ENCODE measurements around the gene GATA1.
"Not testable (repeated sequence)": the region's sequence is repeated elsewhere in the genome, so short reads cannot be mapped to it uniquely, and the experiment has no call there.

The GATA1 gene

GRCh38 chrX:48815266-48815665, 28.9 kb downstream of the GATA1 start:
- DNase-seq: no peak

GRCh38 chrX:48816014-48816810, 29.8 kb downstream of the GATA1 start:
- no peak for DNase-seq

- DNase-seq: no peak
Measured at GRCh38 chrX:48818098-48818497, 31.7 kb downstream of the GATA1 start.

- DNase-seq: no peak
Measured at GRCh38 chrX:48818866-48819265, 32.5 kb downstream of the GATA1 start.

- not testable (repeated sequence) for DNase-seq
Measured at GRCh38 chrX:48819394-48819793, 33.0 kb downstream of the GATA1 start.

- DNase-seq: no peak
Measured at GRCh38 chrX:48823053-48823452, 36.7 kb downstream of the GATA1 start.

- no peak for DNase-seq
Measured at GRCh38 chrX:48824066-48824465, 37.7 kb downstream of the GATA1 start.

- no peak for DNase-seq
Measured at GRCh38 chrX:48826135-48826875, 39.9 kb downstream of the GATA1 start, which contains the start of gene ERAS. ERAS (plus strand) TSS chrX:48826513; CDS start chrX:48829124, 2,611 bp downstream.

- DNase-seq: no peak
Measured at GRCh38 chrX:48826876-48827653, 40.7 kb downstream of the GATA1 start.

- DNase-seq: no peak
Measured at GRCh38 chrX:48827654-48827968, 41.2 kb downstream of the GATA1 start.

GRCh38 chrX:48829016-48829735, 42.8 kb downstream of the GATA1 start:
- DNase-seq: no peak

- DNase-seq: no peak
Measured at GRCh38 chrX:48831136-48831908, 44.9 kb downstream of the GATA1 start.

- no peak for DNase-seq
Measured at GRCh38 chrX:48831909-48832291, 45.5 kb downstream of the GATA1 start.

GRCh38 chrX:48833542-48834138, 47.2 kb downstream of the GATA1 start:
- DNase-seq: no peak

GRCh38 chrX:48834383-48834709, 48.0 kb downstream of the GATA1 start:
- DNase-seq: peak in 1 of 5 experiments; percentile 23

GRCh38 chrX:48835524-48836329, 49.3 kb downstream of the GATA1 start, which contains the start of gene PCSK1N:
PCSK1N (minus strand) TSS chrX:48835610; CDS start chrX:48835532, 78 bp downstream.
- peak in 3 of 5 experiments; percentile 13 to 38 (median 35) for DNase-seq

GRCh38 chrX:48839686-48840085, 53.3 kb downstream of the GATA1 start:
- DNase-seq: no peak

Data from T-helper 2 cell (primary cell).